Endodermal cell (in vitro differentiated cells): ENCODE measurements around the gene TMEM138. TPM values are rescaled to one million over a fixed set of nuclear protein-coding genes. Genes with fewer than 3 reads are reported as not detected.
"Not testable (repeated sequence)": the region's sequence is repeated elsewhere in the genome, so short reads cannot be mapped to it uniquely, and the experiment has no call there.

ENCODE experiments used
- DNase-seq: peaks from one replicate; pipeline ENCODE4 v3.0.0-alpha.2; 2017
- H3K27ac ChIP-seq: 2 replicates; pipeline ENCODE4 v1.5.1; 2013; ENCODE audit warnings: mild to moderate bottlenecking, low read depth, low read length, moderate library complexity
- H3K27me3 ChIP-seq: 2 replicates; pipeline ENCODE4 v1.6.1; 2013; ENCODE audit warnings: mild to moderate bottlenecking, low read length, moderate library complexity; ENCODE audit not compliant: insufficient read depth, control insufficient read depth, poor library complexity, severe bottlenecking
- H3K36me3 ChIP-seq: 2 replicates; pipeline ENCODE4 v1.7.0; 2013; ENCODE audit warnings: mild to moderate bottlenecking, low read length, moderate library complexity; ENCODE audit not compliant: control insufficient read depth, insufficient read depth
- H3K4me1 ChIP-seq: one replicate; pipeline ENCODE4 v1.7.0; 2013; ENCODE audit warnings: low read length; ENCODE audit not compliant: control insufficient read depth, insufficient read depth
- H3K4me3 ChIP-seq: 2 replicates; pipeline ENCODE4 v1.5.1; 2013; ENCODE audit warnings: mild to moderate bottlenecking, low read length, moderate library complexity
- H3K9ac ChIP-seq: 2 replicates; pipeline ENCODE4 v1.6.1; 2013; ENCODE audit warnings: mild to moderate bottlenecking, low read length, moderate library complexity; ENCODE audit not compliant: poor library complexity, severe bottlenecking; ENCODE audit errors: extremely low read depth
- H3K9me3 ChIP-seq: 2 replicates; pipeline ENCODE4 v1.6.1; 2013; ENCODE audit warnings: mild to moderate bottlenecking, low read length, moderate library complexity; ENCODE audit not compliant: control insufficient read depth
- H3K27ac Mint-ChIP-seq: 2 replicates; pipeline ENCODE4 v1.8.0; 2020; ENCODE audit warnings: mixed read lengths
- H3K27me3 Mint-ChIP-seq: 2 replicates; pipeline ENCODE4 v1.8.0; 2021; ENCODE audit warnings: mild to moderate bottlenecking, mixed read lengths; ENCODE audit not compliant: insufficient read depth
- H3K36me3 Mint-ChIP-seq: 2 replicates; pipeline ENCODE4 v1.8.0; 2020; ENCODE audit warnings: low read depth, mixed read lengths
- H3K4me1 Mint-ChIP-seq: 2 replicates; pipeline ENCODE4 v1.8.0; 2020; ENCODE audit warnings: mixed read lengths
- H3K4me3 Mint-ChIP-seq: 2 replicates; pipeline ENCODE4 v1.8.0; 2020; ENCODE audit warnings: mild to moderate bottlenecking, moderate library complexity, mixed read lengths
- H3K9me3 Mint-ChIP-seq: 2 replicates; pipeline ENCODE4 v1.8.0; 2020; ENCODE audit warnings: mild to moderate bottlenecking, mixed read lengths
- WGBS, 2 experiments: methylation state at CpG; one replicate each; pipeline versions ENCODE4 v1.1.5 to v1.1.7; 2013; ENCODE audit warnings: missing lambda C conversion rate in 2 of 2, mixed read lengths in 1 of 2; ENCODE audit not compliant: insufficient coverage in 1 of 2, insufficient read length in 1 of 2; 5-methylcytosine and 5-hydroxymethylcytosine counted together
- total RNA-seq, 2 donors: library from RNA; stranded (reverse); fragmentation: NEBNext Ultra II Directional in 1 of 2; extraction: Animal tissue kit (Norgen Biotek cat#: 25700) in 1 of 2; gene quantifications; 2 replicates in 1 of 2; 3 replicates in 1 of 2; pipeline ENCODE4 v1.2.1, GENCODE V29; 2021
- TF ChIP-seq, protein P1 (sequence below): fragments of 200-600 bp; sonication (generic); conservative IDR thresholded peaks from 2 replicates; pipeline ENCODE4 v1.5.0; 2021; ENCODE audit warnings: antibody characterized with exemption, mild to moderate bottlenecking

Gene TMEM138
- total RNA-seq, 2 donors from 2014 or later = 26.5 to 29.3 TPM

DNA sequence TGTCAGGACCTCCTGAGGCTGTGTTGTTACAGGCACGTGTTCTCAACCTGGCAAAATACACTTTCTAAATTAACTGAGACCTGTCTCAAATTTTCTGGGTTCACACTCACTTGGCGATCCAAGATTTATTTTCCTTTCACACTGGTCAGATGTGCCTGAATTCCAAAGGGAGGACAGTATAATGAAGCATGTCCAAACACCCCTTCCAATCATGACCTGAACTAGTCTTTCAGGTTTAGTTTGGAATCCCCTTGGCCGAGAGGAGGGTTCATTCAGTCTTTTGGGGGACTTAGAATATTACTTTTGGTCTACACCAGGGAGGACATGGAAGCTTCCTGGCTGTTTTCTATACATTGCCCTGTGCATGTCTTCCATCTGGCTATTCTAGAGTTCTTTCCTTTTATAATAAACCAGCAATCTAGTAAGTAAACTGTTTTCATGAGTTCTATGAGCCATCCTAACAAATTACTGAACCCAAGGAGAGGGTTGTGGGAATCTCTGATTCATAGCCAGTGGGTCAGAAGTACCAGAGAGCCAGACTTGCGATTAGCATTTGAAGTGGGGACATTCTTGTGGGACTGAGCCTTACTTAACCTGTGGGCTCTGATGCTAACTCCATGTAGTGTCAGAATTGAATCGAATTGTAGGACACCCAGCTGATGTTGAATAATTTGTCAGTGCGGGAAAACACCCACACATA, 15.4 kb downstream of the TMEM138 start:
- no peak for DNase-seq

DNA sequence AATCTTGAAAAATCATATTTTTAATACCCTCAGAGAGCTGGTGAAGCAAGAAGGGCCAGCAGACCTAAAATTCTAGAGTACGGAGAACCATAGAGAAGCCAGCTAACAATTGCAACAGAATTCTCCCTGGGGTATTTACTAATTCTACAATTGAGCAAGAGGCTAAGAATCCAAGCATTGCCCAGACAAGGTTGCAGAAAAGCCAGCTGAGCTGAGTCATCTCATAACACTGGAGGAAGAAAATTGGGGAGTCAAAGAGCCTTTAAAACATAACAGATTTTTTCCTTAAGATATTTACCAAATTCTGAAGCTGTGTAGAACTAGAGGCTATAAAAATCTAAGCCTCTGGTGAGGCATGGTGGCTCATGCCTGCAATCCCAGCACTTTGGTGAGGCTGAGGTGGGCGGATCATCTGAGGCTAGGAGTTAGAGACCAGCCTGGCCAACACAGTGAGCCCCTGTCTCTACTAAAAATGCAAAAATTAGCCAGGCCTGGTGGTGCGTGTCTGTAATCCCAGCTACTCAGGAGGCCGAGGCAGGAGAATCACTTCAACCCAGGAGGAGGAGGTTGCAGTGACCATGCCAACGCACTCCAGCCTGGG, 16.6 kb downstream of the TMEM138 start:
- H3K9me3 Mint-ChIP-seq = peaks cover 19% of the 10 kb centered on the region
- H3K4me1 Mint-ChIP-seq = no peaks in the 10 kb centered on the region
- WGBS, 2 experiments = 95% methylated on average over 4 of the region's 5 CpGs

More for the DNA sequence above, 15.4 kb downstream of the TMEM138 start:
- no peaks in the 10 kb centered on the region for H3K4me1 ChIP-seq
- H3K9me3 ChIP-seq = peaks cover 43% of the 10 kb centered on the region
- H3K36me3 ChIP-seq = peaks cover 40% of the 10 kb centered on the region
- H3K27me3 ChIP-seq = no peaks in the 10 kb centered on the region
- Mint-ChIP-seq H3K4me3 (no peak overlapping the region), H3K27ac (no peak overlapping the region), H3K36me3 (peaks cover 38% of the 10 kb centered on the region), H3K27me3 (no peaks in the 10 kb centered on the region), H3K4me1 (no peaks in the 10 kb centered on the region), H3K9me3 (peaks cover 29% of the 10 kb centered on the region)
- WGBS, 2 experiments = 88 to 93% methylated on average over 4 to 5 of the region's 6 CpGs
- no peak overlapping the region for H3K4me3 ChIP-seq
- no peak overlapping the region for H3K27ac ChIP-seq
- TF ChIP-seq, protein P1, sequence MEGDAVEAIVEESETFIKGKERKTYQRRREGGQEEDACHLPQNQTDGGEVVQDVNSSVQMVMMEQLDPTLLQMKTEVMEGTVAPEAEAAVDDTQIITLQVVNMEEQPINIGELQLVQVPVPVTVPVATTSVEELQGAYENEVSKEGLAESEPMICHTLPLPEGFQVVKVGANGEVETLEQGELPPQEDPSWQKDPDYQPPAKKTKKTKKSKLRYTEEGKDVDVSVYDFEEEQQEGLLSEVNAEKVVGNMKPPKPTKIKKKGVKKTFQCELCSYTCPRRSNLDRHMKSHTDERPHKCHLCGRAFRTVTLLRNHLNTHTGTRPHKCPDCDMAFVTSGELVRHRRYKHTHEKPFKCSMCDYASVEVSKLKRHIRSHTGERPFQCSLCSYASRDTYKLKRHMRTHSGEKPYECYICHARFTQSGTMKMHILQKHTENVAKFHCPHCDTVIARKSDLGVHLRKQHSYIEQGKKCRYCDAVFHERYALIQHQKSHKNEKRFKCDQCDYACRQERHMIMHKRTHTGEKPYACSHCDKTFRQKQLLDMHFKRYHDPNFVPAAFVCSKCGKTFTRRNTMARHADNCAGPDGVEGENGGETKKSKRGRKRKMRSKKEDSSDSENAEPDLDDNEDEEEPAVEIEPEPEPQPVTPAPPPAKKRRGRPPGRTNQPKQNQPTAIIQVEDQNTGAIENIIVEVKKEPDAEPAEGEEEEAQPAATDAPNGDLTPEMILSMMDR = no peak
- no peak overlapping the region for H3K9ac ChIP-seq

DNA sequence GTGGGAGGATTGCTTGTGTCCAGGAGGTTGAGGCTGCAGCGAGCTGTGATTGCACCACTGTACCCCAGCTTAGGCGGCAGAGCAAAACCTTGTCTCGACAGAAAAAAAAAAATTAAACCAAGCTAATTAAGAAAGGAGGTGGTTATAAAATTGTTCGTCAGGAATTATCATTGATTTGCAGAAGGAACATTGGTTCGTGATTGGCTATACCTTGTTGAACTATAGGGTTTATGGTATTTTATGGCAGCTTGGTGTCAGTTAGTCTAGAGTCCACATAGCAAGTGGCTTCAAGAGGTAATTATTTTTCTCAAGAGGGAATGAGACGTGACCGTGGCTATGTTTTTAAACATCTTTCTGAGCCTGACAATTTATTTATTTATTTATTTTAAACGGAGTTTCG, 18.7 kb downstream of the TMEM138 start:
- Mint-ChIP-seq H3K4me1 (no peaks in the 10 kb centered on the region), H3K27me3 (no peaks in the 10 kb centered on the region), H3K36me3 (peaks cover 15% of the 10 kb centered on the region), H3K4me3 (no peak overlapping the region), H3K27ac (no peak overlapping the region), H3K9me3 (no peaks in the 10 kb centered on the region)
- Histone ChIP-seq H3K4me3 (no peak overlapping the region), H3K4me1 (no peaks in the 10 kb centered on the region), H3K27ac (no peak overlapping the region), H3K27me3 (no peaks in the 10 kb centered on the region), H3K9ac (no peak overlapping the region), H3K9me3 (peaks cover 11% of the 10 kb centered on the region), H3K36me3 (peaks cover 10% of the 10 kb centered on the region)
- TF ChIP-seq, protein P1 = no peak
- DNase-seq = no peak
- WGBS, 2 experiments = 91 to 96% methylated on average over 6 to 9 of the region's 9 CpGs

More for the DNA sequence above, 16.6 kb downstream of the TMEM138 start:
- Mint-ChIP-seq H3K36me3 (peaks cover 31% of the 10 kb centered on the region), H3K27ac (no peak overlapping the region), H3K4me3 (no peak overlapping the region), H3K27me3 (no peaks in the 10 kb centered on the region)
- no peak overlapping the region for H3K9ac ChIP-seq
- H3K27me3 ChIP-seq = no peaks in the 10 kb centered on the region
- TF ChIP-seq, protein P1 = no peak
- no peak for DNase-seq
- no peak overlapping the region for H3K27ac ChIP-seq
- peaks cover 32% of the 10 kb centered on the region for H3K9me3 ChIP-seq
- peaks cover 31% of the 10 kb centered on the region for H3K36me3 ChIP-seq
- H3K4me1 ChIP-seq = no peaks in the 10 kb centered on the region
- H3K4me3 ChIP-seq = no peak overlapping the region

DNA sequence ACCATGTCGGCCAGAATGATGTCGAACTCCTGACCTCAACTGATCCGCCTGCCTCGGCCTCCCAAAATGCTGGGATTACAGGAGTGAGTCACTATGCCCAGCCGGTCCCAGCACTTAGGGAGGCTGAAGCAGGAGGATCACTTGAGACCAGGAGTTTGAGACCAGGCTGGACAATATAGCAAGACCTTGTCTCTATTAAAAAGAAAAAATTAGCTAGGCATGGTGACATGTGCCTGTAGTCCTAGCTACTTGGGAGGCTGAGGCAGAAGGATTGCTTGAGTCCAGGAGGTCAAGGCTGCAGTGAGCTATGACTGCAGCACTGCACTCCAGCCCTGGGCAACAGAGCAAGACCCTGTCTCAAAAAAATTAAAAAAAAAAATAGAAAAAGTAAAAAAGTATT, 21.7 kb downstream of the TMEM138 start:
- H3K9ac ChIP-seq, H3K36me3 ChIP-seq, H3K27me3 ChIP-seq, H3K9me3 Mint-ChIP-seq, DNase-seq, H3K36me3 Mint-ChIP-seq, H3K27ac Mint-ChIP-seq, H3K27me3 Mint-ChIP-seq, H3K4me1 Mint-ChIP-seq, H3K4me1 ChIP-seq, H3K4me3 Mint-ChIP-seq, H3K27ac ChIP-seq, H3K4me3 ChIP-seq, H3K9me3 ChIP-seq: not testable (repeated sequence)
- WGBS, 2 experiments = 92 to 98% methylated on average over 4 to 5 of the region's 5 CpGs
